ENCODE data around the gene DENND6B. TPM values are rescaled to one million over a fixed set of nuclear protein-coding genes. Genes with fewer than 3 reads are reported as not detected.
A peak's percentile ranks its signal among the peaks of the same experiment; 100 is the strongest.
"Not testable (repeated sequence)": the region's sequence is repeated elsewhere in the genome, so short reads cannot be mapped to it uniquely, and the experiment has no call there.

Gene DENND6B
- total RNA-seq, 2 donors from 2014 or later = 3.7 to 4.7 TPM

- intact Hi-C loops (cut with DNase I, micrococcal nuclease) = no loop called here
- ATAC-seq (no peak), DNase-seq (no peak)
These were observed 46.0 kb downstream of the DENND6B start for GRCh38 chr22:50280708-50281383.

DNA sequence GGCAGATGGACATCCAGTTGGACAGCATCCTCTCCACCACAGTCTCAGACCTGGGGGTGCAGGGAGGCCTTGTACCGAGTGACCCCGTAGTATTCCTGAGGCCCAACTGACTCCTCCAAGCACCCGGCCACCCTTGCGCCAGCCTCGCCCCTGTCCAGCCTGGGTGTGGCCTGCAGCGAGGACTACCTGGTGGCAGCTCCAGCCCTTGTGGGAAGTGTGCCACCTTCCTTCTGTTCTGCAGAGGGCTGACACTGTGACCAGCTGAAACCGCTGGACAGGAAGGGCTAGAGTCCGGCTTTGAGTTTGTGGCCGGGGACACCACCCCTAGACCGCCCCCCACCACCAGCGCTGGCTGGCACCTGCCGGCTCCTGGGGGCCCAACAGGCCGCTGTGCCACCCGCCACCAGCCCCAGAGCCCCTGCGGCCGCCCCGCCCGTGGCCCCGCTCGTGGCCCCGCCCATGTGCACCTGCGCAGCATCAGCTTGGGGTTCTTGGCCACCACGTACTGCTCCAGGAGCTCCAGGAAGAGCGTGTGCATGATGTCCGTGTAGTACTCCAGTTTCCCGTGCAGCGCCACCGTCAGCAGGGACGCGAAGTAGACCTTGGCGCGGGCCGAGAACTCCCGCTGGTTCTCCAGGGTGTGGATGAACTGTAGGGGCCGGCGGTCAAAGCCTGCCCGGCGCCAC, 46.6 kb downstream of the DENND6B start:
- no peak for ATAC-seq
- DNase-seq = no peak
- intact Hi-C loops (cut with DNase I, micrococcal nuclease) = no loop called here

DNA sequence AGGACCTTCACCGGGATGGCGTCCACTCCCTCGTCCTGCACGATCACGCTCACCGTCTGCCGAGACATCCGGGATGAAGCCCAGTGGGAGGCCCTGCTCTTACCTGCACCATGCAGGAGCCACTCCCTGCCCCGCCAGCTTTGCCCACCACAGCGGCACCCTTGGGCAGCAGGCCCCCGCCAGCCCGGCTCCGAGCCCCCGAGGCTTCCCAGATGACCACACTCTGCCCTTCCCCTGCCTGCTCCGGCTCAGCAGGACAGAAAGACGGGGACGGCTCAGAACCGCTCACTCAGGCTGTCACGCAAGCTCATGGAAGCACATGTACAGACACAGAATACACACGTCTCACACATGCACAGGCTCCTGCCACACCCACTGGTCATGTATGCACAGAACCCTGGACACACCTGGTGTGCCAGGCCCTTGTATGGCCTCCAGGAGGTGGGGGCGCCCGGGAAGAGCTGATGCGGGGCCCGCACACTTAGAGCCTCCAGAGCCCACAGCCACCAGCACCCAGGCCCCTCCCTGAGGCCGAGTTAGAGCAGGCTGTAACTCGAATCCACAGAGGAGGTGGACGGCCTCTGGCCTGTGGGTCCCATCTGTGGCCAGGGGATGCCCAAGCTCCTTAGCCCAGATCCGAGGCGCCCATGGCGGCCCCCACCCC, 47.7 kb downstream of the DENND6B start:
- intact Hi-C loops (cut with DNase I, micrococcal nuclease) = loop anchor here (5.0 to 10.0 kb wide), 2 partner anchors 43 to 46 kb away; partner anchors contain the start of gene DENND6B (in 1 of the 2)
- ATAC-seq = no peak
- DNase-seq = no peak

DNA sequence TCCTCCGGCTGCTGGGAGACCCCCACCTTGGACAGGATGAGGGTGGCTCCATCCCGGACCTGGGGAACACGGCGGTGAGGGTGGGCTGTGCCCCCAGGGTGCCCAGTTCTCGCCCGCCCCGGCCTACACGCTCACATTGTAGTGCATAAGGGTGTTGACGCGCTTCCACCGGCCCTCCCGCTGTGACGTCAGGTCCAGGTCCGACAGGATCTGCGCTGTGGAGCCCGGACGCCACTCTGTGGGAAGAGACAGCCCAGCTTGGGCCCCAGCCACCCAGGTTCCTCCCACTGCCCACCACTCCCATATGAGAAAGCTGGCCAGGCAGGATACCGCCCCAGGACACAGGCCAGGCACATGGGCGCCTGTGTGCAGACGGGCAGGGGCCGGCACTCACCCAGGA, 48.4 kb downstream of the DENND6B start:
- no peak for DNase-seq
- no peak for ATAC-seq
- intact Hi-C loops (cut with DNase I, micrococcal nuclease) = loop anchor here (5.0 to 10.0 kb wide), 2 partner anchors 44 to 46 kb away; partner anchors contain the start of gene DENND6B (in 1 of the 2)

- no peak for DNase-seq
- intact Hi-C loops (cut with DNase I, micrococcal nuclease) = loop anchor here (5.0 to 10.0 kb wide), 2 partner anchors 45 to 47 kb away; partner anchors contain the start of gene DENND6B (in 1 of the 2)
- ATAC-seq = peak; percentile 19
These were observed 49.1 kb downstream of the DENND6B start for GRCh38 chr22:50277761-50278160.

DNA sequence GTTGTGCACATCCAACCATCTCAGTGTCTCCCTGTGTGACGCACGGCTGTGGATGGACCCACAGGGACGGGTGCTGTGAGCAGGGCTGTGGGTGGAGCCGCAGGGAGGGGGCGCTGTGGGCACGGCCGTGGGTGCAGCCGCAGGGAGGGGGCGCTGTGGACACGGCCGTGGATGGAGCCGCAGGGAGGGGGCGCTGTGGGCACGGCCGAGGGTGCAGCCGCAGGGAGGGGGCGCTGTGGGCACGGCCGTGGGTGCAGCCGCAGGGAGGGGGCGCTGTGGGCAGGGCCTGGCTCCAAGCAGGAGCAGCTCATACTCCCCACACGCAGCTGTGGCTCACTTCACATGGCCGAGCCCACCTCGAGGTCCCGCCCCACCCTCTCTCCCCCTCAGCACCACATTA, 50.7 kb downstream of the DENND6B start:
- DNase-seq (peak; percentile 65 to 71), ATAC-seq (peak; percentile 62)
- intact Hi-C loops (cut with DNase I, micrococcal nuclease) = loop anchor here (5.0 to 10.0 kb wide), 2 partner anchors 46 to 49 kb away; partner anchors contain the start of gene DENND6B (in 1 of the 2)

DNA sequence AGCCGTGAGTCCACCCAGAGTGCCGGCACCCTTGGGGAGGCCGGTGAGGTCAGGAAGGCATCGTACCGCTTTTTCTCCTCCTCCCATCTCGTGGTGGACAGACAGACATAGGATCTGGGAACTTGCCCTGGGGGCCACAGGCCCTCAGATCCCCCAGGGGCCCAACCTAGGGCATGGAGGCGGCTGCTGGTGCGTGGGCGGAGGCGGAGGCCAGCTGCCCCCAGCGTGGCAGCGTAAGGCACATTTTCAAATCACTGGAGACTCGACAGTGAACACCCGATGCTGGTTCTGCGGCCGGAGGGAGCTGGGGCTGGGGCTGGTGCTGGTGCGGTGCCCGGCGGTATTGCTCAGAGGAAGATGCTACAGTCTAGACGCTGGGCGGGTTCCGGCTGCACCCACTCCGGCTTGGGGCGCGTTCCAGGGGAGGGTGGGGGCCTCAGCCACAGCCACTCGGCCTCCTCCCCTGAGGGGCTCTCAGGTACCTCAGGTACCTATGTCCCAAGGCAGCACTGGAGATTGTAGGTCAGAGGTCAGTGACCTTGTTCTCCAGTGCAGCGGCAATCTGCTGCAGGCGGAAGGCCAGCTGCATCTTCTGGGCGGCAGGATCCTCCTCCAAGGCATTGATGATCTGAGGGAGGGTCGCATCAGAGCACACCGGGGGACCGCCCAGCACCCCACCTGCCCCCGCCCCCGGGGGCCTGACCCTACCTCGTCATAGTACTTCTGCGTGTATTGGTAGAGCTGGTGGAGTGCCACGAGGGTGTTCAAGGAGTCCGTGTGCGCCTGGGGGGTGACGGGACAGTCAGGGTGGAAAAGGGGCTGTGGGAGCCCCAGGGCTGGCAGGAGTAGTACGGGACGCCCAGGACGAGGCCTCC, 51.4 kb downstream of the DENND6B start:
- intact Hi-C loops (cut with DNase I, micrococcal nuclease) = loop anchor here (5.0 to 10.0 kb wide), 2 partner anchors 47 to 49 kb away; partner anchors contain the start of gene DENND6B (in 1 of the 2)
- ATAC-seq (no peak), DNase-seq (no peak)

GRCh38 chr22:50274771-50275170, 52.0 kb downstream of the DENND6B start:
- DNase-seq (no peak), ATAC-seq (no peak)
- intact Hi-C loops (cut with DNase I, micrococcal nuclease) = loop anchor here (5.0 to 10.0 kb wide), 2 partner anchors 48 to 50 kb away; partner anchors contain the start of gene DENND6B (in 1 of the 2)

- peak in 1 of 2 donors; percentile 55 for DNase-seq
- intact Hi-C loops (cut with DNase I, micrococcal nuclease) = loop anchor here in 1 of 2 donors (10.0 kb wide), 1 partner anchor 50 kb away; the partner anchor contains the start of gene DENND6B
- ATAC-seq = no peak
These were observed 52.5 kb downstream of the DENND6B start for GRCh38 chr22:50274311-50274710.

- not testable (repeated sequence) for DNase-seq, ATAC-seq
- intact Hi-C loops (cut with DNase I, micrococcal nuclease) = loop anchor here in 1 of 2 donors (10.0 kb wide), 1 partner anchor 51 kb away; the partner anchor contains the start of gene DENND6B
These were observed 53.0 kb downstream of the DENND6B start for GRCh38 chr22:50273781-50274180.

DNA sequence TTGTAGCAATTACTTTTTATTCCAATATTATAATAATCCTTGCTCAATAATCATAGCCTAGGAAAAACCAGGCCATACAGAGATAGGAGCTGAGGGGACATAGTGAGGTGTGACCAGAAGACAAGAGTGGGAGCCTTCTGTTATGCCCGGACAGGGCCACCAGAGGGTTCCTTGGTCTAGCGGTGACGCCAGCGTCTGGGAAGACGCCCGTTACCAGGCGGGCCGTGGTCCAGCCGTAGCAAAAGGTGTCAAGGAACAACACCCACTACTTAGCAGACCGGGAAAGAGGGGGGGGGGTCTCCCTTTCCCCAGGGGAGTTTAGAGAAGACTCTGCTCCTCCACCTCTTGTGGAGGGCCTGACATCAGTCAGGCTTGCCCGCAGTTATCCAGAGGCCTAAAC, 53.5 kb downstream of the DENND6B start:
- intact Hi-C loops (cut with DNase I, micrococcal nuclease) = loop anchor here in 1 of 2 donors (10.0 kb wide), 1 partner anchor 51 kb away; the partner anchor contains the start of gene DENND6B
- ATAC-seq, DNase-seq: not testable (repeated sequence)

GRCh38 chr22:50272044-50272802, 54.6 kb downstream of the DENND6B start:
- ATAC-seq (no peak), DNase-seq (no peak)
- intact Hi-C loops (cut with DNase I, micrococcal nuclease) = loop anchor here in 1 of 2 donors (10.0 kb wide), 1 partner anchor 53 kb away; the partner anchor contains the start of gene DENND6B

GRCh38 chr22:50271519-50271970, 55.3 kb downstream of the DENND6B start:
- intact Hi-C loops (cut with DNase I, micrococcal nuclease) = loop anchor here in 1 of 2 donors (10.0 kb wide), 1 partner anchor 53 kb away; the partner anchor contains the start of gene DENND6B
- DNase-seq = peak in 1 of 2 donors; percentile 82
- peak; percentile 64 for ATAC-seq

GRCh38 chr22:50270666-50271394, 56.0 kb downstream of the DENND6B start:
- intact Hi-C loops (cut with DNase I, micrococcal nuclease) = loop anchor here in 1 of 2 donors (10.0 kb wide), 1 partner anchor 54 kb away; the partner anchor contains the start of gene DENND6B
- DNase-seq (peak in 1 of 2 donors; percentile 80), ATAC-seq (peak; percentile 52)

GRCh38 chr22:50269970-50270665, 56.7 kb downstream of the DENND6B start, which contains the start of gene MAPK11:
MAPK11 (minus strand) TSS chr22:50270380; CDS start chr22:50270292, 88 bp downstream.
- peak in 1 of 2 donors; percentile 68 for DNase-seq
- ATAC-seq = peak; percentile 36
- intact Hi-C loops (cut with DNase I, micrococcal nuclease) = loop anchor here in 1 of 2 donors (10.0 kb wide), 1 partner anchor 55 kb away; the partner anchor contains the start of gene DENND6B
